HL-60 (cell line): Measurements from ENCODE around the gene ZNF133.
"Not testable (repeated sequence)": the region's sequence is repeated elsewhere in the genome, so short reads cannot be mapped to it uniquely, and the experiment has no call there.

Experiments used
- DNase-seq, 2 experiments: peaks; one replicate each; pipeline ENCODE4 v3.0.0-alpha.2; 2010 to 2020; ENCODE audit warnings: low read depth in 1 of 2, low spot score in 1 of 2
- H3K27ac ChIP-seq: fragments of 250-450 bp; sonication (Bioruptor Pico); replicated peaks from 2 replicates; pipeline ENCODE4 v1.5.1; 2020; ENCODE audit warnings: mild to moderate bottlenecking, moderate library complexity
- H3K27me3 ChIP-seq: fragments of 250-450 bp; sonication (Bioruptor Pico); 2 replicates; pipeline ENCODE4 v1.5.1; 2021; ENCODE audit warnings: mild to moderate bottlenecking, moderate library complexity; ENCODE audit not compliant: insufficient read depth, poor library complexity, severe bottlenecking
- H3K4me3 ChIP-seq: replicated peaks from 2 replicates; pipeline ENCODE4 v1.5.1; 2011; ENCODE audit warnings: mild to moderate bottlenecking, control low read depth, low read length; ENCODE audit not compliant: insufficient read depth
- GABPA ChIP-seq: IDR thresholded peaks from 2 replicates; pipeline ENCODE4 v1.6.1; 2012; ENCODE audit warnings: low read depth
- POLR2AphosphoS5 ChIP-seq: IDR thresholded peaks from 2 replicates; pipeline ENCODE4 v1.6.1; 2012; ENCODE audit warnings: low read depth
- SPI1 ChIP-seq: IDR thresholded peaks from 2 replicates; pipeline ENCODE4 v1.6.1; 2012; ENCODE audit warnings: low read depth, mild to moderate bottlenecking, borderline replicate concordance
- long read RNA-seq: library from polyadenylated mRNA; unstranded; transcript quantifications from one replicate; pipeline ENCODE4 v2.0.0, GENCODE V29; 2020
- TF ChIP-seq, protein P1 (sequence below): IDR thresholded peaks from 2 replicates; pipeline ENCODE4 v1.6.1; 2012; ENCODE audit warnings: low read depth; ENCODE audit not compliant: insufficient replicate concordance
- TF ChIP-seq, protein P2 (sequence below): IDR thresholded peaks from one replicate; pipeline ENCODE4 v1.5.1; 2011; ENCODE audit warnings: low read length, control low read depth, inconsistent platforms; ENCODE audit not compliant: insufficient read depth

The ZNF133 gene
- long read RNA-seq, partial matches to known transcripts: 3 of 46 reads
- long read RNA-seq, other reads (novel, unspliced or antisense): 39 of 46 reads

DNA sequence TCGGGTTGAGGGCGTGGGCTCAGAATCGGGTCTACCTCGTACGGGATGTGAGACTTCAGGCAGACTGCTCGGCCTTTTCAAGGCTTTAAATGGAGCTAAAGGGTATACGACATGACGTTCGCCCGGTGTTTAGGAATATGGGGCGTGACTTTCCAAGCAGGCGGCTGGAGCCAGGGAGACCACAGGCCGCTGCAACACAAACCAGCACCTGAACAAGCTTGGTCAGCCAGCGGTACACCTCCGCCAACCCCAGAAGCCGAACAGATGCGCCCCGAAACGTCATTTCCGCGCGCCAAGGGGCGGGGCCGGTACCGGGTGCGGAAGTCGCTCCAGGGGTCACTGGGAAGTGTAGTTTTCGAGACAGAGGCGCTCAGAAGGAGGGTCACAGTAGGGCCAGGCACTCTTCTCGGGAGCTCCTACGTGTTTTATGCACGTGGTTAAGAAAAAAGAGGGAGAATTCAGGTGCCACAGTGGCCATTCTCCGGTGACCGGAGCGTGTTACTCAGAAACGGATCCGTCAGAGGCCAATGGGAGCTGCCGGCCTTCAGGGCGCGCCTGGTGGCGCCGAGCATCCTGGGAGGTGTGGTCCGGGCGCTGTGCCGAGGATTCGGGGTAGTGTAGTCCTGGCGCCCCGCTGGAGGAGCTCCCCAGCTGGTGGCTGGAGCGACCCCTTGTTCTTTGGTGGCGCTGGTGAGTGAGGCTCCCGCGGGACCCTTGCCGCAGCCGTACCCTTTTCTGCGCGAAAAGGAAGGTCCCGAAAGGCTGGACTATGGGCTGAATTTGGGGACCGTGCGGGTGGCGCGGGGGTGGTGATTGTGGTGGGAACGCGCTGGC lies at the start of gene ZNF133:
ZNF133 (plus strand) TSS at position 613 of the 834 bp plus-strand sequence. CDS start 17,160 bp downstream, outside the sequence.
- DNase-seq: peak; percentile 77 to 96
- Histone ChIP-seq H3K27ac (peak within 1 kb of the TSS; percentile 96), H3K27me3 (no peaks in the 10 kb centered on the region), H3K4me3 (peak within 1 kb of the TSS; percentile 98)
- TF ChIP-seq, protein P1, sequence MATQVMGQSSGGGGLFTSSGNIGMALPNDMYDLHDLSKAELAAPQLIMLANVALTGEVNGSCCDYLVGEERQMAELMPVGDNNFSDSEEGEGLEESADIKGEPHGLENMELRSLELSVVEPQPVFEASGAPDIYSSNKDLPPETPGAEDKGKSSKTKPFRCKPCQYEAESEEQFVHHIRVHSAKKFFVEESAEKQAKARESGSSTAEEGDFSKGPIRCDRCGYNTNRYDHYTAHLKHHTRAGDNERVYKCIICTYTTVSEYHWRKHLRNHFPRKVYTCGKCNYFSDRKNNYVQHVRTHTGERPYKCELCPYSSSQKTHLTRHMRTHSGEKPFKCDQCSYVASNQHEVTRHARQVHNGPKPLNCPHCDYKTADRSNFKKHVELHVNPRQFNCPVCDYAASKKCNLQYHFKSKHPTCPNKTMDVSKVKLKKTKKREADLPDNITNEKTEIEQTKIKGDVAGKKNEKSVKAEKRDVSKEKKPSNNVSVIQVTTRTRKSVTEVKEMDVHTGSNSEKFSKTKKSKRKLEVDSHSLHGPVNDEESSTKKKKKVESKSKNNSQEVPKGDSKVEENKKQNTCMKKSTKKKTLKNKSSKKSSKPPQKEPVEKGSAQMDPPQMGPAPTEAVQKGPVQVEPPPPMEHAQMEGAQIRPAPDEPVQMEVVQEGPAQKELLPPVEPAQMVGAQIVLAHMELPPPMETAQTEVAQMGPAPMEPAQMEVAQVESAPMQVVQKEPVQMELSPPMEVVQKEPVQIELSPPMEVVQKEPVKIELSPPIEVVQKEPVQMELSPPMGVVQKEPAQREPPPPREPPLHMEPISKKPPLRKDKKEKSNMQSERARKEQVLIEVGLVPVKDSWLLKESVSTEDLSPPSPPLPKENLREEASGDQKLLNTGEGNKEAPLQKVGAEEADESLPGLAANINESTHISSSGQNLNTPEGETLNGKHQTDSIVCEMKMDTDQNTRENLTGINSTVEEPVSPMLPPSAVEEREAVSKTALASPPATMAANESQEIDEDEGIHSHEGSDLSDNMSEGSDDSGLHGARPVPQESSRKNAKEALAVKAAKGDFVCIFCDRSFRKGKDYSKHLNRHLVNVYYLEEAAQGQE: no peak
- peak; percentile 96 for TF ChIP-seq GABPA
- peak; percentile 49; the same call in 1 of the 2 replicates for TF ChIP-seq SPI1
- TF ChIP-seq, protein P2, sequence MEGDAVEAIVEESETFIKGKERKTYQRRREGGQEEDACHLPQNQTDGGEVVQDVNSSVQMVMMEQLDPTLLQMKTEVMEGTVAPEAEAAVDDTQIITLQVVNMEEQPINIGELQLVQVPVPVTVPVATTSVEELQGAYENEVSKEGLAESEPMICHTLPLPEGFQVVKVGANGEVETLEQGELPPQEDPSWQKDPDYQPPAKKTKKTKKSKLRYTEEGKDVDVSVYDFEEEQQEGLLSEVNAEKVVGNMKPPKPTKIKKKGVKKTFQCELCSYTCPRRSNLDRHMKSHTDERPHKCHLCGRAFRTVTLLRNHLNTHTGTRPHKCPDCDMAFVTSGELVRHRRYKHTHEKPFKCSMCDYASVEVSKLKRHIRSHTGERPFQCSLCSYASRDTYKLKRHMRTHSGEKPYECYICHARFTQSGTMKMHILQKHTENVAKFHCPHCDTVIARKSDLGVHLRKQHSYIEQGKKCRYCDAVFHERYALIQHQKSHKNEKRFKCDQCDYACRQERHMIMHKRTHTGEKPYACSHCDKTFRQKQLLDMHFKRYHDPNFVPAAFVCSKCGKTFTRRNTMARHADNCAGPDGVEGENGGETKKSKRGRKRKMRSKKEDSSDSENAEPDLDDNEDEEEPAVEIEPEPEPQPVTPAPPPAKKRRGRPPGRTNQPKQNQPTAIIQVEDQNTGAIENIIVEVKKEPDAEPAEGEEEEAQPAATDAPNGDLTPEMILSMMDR: no peak
- TF ChIP-seq POLR2AphosphoS5: peak; percentile 85

- no peak for DNase-seq
- no peak overlapping the region for H3K27ac ChIP-seq
Measured at GRCh38 chr20:18240997-18241396, 47.3 kb upstream of the ZNF133 start.

GRCh38 chr20:18243802-18244201 lies 44.5 kb upstream of the ZNF133 start:
- DNase-seq: no peak
- TF ChIP-seq GABPA: no peak
- no peak for TF ChIP-seq SPI1
- TF ChIP-seq, protein P1: no peak
- no peak for TF ChIP-seq POLR2AphosphoS5
- TF ChIP-seq, protein P2: no peak
- Histone ChIP-seq H3K27ac (no peak overlapping the region), H3K4me3 (no peak overlapping the region), H3K27me3 (no peaks in the 10 kb centered on the region)

More at GRCh38 chr20:18240997-18241396, 47.3 kb upstream of the ZNF133 start:
- no peaks in the 10 kb centered on the region for H3K27me3 ChIP-seq
- H3K4me3 ChIP-seq: no peak overlapping the region
- TF ChIP-seq, protein P2: no peak
- no peak for TF ChIP-seq POLR2AphosphoS5
- TF ChIP-seq, protein P1: no peak
- no peak for TF ChIP-seq SPI1
- TF ChIP-seq GABPA: no peak

DNA sequence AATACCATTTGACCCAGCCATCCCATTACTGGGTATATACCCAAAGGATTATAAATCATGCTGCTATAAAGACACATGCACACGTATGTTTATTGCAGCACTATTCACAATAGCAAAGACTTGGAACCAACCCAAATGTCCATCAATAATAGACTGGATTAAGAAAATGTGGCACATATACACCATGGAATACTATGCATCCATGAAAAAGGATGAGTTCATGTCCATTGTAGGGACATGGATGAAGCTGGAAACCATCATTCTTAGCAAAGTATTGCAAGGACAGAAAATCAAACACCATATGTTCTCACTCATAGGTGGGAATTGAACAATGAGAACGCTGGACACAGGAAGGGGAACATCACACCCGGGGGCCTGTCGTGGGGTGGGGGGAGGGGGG lies 39.8 kb upstream of the ZNF133 start:
- not testable (repeated sequence) for DNase-seq, H3K4me3 ChIP-seq, H3K27ac ChIP-seq, H3K27me3 ChIP-seq
